A673 (cell line): ENCODE measurements around the gene ACOT7. TPM values are rescaled to one million over a fixed set of nuclear protein-coding genes. Genes with fewer than 3 reads are reported as not detected.
A peak's percentile ranks its signal among the peaks of the same experiment; 100 is the strongest.
"Not testable (repeated sequence)": the region's sequence is repeated elsewhere in the genome, so short reads cannot be mapped to it uniquely, and the experiment has no call there.

Source experiments
- BruUV-seq: library from RNA; stranded (reverse); fragments of 400-500 nt; replicated peaks from 2 replicates; lab custom pipeline; 2021; lab: Mats Ljungman, UMichigan
- CTCF ChIA-PET: fragments of 300-600 bp; sonication (Branson Sonifier 250); formaldehyde crosslinking; loops from one replicate; lab custom pipeline; 2022; ENCODE audit warnings: antibody characterized with exemption; lab: Charles Lee
- POLR2A ChIA-PET: fragments of 300-600 bp; sonication (Branson Sonifier 250); formaldehyde crosslinking; loops from one replicate; lab custom pipeline; 2022; ENCODE audit warnings: antibody characterized with exemption; ENCODE audit not compliant: low non-redundant PET; lab: Charles Lee
- DNase-seq: peaks from one replicate; pipeline ENCODE4 v3.0.0-alpha.2; 2015; ENCODE audit warnings: low spot score
- H3K27ac ChIP-seq: fragments of 200-600 bp; sonication (generic); 2 replicates; pipeline ENCODE4 v1.5.1; 2016; ENCODE audit warnings: mixed run types, low read depth, mild to moderate bottlenecking, mixed read lengths, antibody characterized with exemption, low read length; ENCODE audit not compliant: poor library complexity, severe bottlenecking
- H3K27me3 ChIP-seq: fragments of 200-600 bp; sonication (generic); replicated peaks from 2 replicates; pipeline ENCODE4 v1.6.1; 2017; ENCODE audit warnings: mixed run types, low read depth, mild to moderate bottlenecking, mixed read lengths, antibody characterized with exemption, low read length; ENCODE audit not compliant: insufficient read depth, poor library complexity
- H3K36me3 ChIP-seq: fragments of 200-600 bp; sonication (generic); 2 replicates; pipeline ENCODE4 v1.6.1; 2016; ENCODE audit warnings: mixed run types, mild to moderate bottlenecking, mixed read lengths, antibody characterized with exemption, low read length; ENCODE audit not compliant: insufficient read depth, poor library complexity, severe bottlenecking
- H3K4me1 ChIP-seq: fragments of 200-600 bp; sonication (generic); 2 replicates; pipeline ENCODE4 v1.6.1; 2017; ENCODE audit warnings: mixed run types, mild to moderate bottlenecking, mixed read lengths, antibody characterized with exemption, low read length; ENCODE audit not compliant: insufficient read depth, poor library complexity, severe bottlenecking
- H3K4me3 ChIP-seq: fragments of 200-600 bp; sonication (generic); 2 replicates; pipeline ENCODE4 v1.5.1; 2016; ENCODE audit warnings: low read depth, mixed run types, mild to moderate bottlenecking, mixed read lengths, low read length; ENCODE audit not compliant: poor library complexity, severe bottlenecking
- H3K9me3 ChIP-seq: fragments of 200-600 bp; sonication (generic); 2 replicates; pipeline ENCODE4 v1.6.1; 2016; ENCODE audit warnings: mixed run types, low read depth, mild to moderate bottlenecking, mixed read lengths, antibody characterized with exemption, low read length; ENCODE audit not compliant: poor library complexity, severe bottlenecking
- EZH2 ChIP-seq: fragments of 200-600 bp; sonication (generic); IDR thresholded peaks from 2 replicates; pipeline ENCODE4 v1.6.1; 2017; ENCODE audit warnings: borderline replicate concordance, low read depth, mild to moderate bottlenecking, mixed read lengths, antibody characterized with exemption, low read length; ENCODE audit not compliant: poor library complexity, severe bottlenecking
- intact Hi-C: fragments of 100-400 bp; cut with micrococcal nuclease; formaldehyde crosslinking; loops from one replicate; pipeline ENCODE4 v1.10.0; 2022; ENCODE audit not compliant: unreplicated experiment
- microRNA-seq: library from miRNA; unstranded; fragments of <30 nt; microRNA quantifications from one replicate; pipeline ENCODE4 v1.2.0, GENCODE V29; 2021
- total RNA-seq: library from RNA; stranded (reverse); gene quantifications from 2 replicates; pipeline ENCODE4 v1.2.3, GENCODE V29; 2021
- TF ChIP-seq, protein P1 (sequence below): fragments of 300-800, 200-600 bp; sonication (generic); conservative IDR thresholded peaks from 2 replicates; pipeline ENCODE4 v1.5.1; 2017; ENCODE audit warnings: low read depth, mild to moderate bottlenecking, antibody characterized with exemption, low read length, moderate library complexity, mixed read lengths

Gene ACOT7
- total RNA-seq, 1 experiment from 2014 or later = 132 TPM

DNA sequence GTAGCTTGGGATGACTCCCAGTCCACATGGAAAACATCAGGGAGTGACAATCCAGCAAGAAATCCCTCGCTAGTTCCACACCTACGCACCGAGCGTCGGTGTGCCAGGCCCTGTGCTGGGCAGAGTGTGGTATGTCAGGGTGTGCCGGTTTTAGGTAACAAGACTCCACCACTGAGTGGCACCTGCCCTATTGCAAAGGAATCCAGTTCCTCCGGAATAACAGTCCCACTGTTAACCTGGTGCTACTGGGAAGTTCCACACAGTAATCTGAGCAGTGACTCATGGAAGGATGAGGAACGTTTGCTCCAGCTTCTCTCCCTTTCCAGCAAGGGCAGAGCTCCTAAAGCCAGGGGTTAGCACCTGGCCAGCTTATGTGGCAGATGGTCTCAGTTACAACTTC lies 173.3 kb downstream of the ACOT7 start:
- H3K4me1 ChIP-seq = no peaks in the 10 kb centered on the region
- no TSS peak for BruUV-seq
- no peak for TF ChIP-seq EZH2
- TF ChIP-seq, protein P1, sequence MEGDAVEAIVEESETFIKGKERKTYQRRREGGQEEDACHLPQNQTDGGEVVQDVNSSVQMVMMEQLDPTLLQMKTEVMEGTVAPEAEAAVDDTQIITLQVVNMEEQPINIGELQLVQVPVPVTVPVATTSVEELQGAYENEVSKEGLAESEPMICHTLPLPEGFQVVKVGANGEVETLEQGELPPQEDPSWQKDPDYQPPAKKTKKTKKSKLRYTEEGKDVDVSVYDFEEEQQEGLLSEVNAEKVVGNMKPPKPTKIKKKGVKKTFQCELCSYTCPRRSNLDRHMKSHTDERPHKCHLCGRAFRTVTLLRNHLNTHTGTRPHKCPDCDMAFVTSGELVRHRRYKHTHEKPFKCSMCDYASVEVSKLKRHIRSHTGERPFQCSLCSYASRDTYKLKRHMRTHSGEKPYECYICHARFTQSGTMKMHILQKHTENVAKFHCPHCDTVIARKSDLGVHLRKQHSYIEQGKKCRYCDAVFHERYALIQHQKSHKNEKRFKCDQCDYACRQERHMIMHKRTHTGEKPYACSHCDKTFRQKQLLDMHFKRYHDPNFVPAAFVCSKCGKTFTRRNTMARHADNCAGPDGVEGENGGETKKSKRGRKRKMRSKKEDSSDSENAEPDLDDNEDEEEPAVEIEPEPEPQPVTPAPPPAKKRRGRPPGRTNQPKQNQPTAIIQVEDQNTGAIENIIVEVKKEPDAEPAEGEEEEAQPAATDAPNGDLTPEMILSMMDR = no peak
- peaks cover 36% of the 10 kb centered on the region for H3K36me3 ChIP-seq
- POLR2A ChIA-PET = no interaction called here
- H3K27me3 ChIP-seq = no peaks in the 10 kb centered on the region
- intact Hi-C loops = no loop called here
- CTCF ChIA-PET = no interaction called here
- no peaks in the 10 kb centered on the region for H3K9me3 ChIP-seq
- no peak overlapping the region for H3K4me3 ChIP-seq
- no peak for DNase-seq
- no peak overlapping the region for H3K27ac ChIP-seq

DNA sequence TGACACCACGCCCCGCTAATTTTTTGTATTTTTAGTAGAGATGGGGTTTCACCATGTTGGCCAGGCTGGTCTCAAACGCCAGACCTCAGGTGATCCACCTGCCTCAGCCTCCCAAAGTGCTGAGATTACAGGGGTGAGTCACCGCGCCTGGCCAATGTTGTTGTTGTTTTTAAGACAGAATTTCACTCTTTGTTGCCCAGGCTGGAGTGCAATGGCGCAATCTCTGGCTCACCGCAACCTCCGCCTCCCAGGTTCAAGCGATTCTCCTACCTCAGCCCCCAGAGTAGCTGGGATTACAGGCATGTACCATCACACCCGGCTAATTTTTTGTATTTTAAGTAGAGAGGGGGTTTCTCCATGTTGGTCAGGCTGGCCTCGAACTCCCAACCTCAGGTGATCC lies 173.9 kb downstream of the ACOT7 start:
- H3K4me1 ChIP-seq, H3K27ac ChIP-seq, DNase-seq, CTCF ChIA-PET, H3K4me3 ChIP-seq, POLR2A ChIA-PET, intact Hi-C loops, H3K27me3 ChIP-seq, BruUV-seq, H3K9me3 ChIP-seq: not testable (repeated sequence)
- peaks cover 30% of the 10 kb centered on the region for H3K36me3 ChIP-seq

DNA sequence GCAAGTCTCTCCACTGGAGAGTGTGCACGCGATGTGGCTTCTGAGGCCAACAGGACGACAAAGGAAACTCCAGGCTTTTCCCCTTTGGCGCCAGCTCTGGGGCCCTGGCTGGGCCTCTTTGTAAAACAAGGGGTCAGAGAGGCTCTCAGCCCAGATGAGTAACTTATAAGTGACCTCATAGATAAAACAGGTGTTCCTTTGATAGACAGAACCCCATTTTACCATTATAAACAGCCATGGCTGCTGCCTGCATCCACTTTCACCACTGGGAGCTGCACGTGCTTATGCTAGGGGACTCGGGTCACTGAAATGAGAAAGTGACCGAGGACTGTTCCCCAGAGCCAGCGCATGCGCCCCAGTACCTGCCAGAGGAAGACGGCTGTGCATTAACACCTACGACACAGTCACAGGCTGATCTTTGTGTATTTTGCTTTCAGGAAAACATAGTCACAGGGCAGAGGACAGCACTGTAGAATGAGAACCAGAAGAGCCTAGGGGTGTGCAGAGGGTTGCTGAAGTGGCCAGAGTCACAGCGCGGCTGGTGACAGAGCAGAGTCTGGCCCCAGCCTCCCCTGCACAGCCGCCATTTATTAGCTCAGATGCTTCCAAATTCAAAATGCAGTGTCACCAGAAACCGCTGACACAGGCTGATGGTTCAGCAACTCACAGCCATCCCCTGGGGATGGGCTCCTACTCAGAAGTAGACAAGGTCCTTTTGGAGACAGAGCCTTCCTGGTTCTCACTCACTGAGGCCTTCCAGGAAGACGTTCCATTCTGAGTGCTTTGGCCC lies 175.0 kb downstream of the ACOT7 start:
- ChIA-PET CTCF (interaction anchor here (0.6 kb wide), 1 partner anchor 26 kb away, joined by 3 read pairs; no protein-coding TSS in a partner anchor), POLR2A (no interaction called here)
- Histone ChIP-seq H3K27me3 (no peaks in the 10 kb centered on the region), H3K27ac (no peak overlapping the region), H3K9me3 (no peaks in the 10 kb centered on the region), H3K4me1 (no peaks in the 10 kb centered on the region), H3K4me3 (no peak overlapping the region), H3K36me3 (peaks cover 19% of the 10 kb centered on the region)
- peak; percentile 36 for DNase-seq
- intact Hi-C loops = no loop called here
- no TSS peak for BruUV-seq
- TF ChIP-seq, protein P1 = no peak
- TF ChIP-seq EZH2 = no peak

Small RNA genes within 50 kb of the gene (microRNA-seq; reads per million reads assigned to microRNA genes)
- gene MIR4252 = not detected

Other genes starting within 250 kb of the ACOT7 start
- 0.22 and 0.58 TPM in 2 replicates for gene CHD5, start 213.4 kb downstream of the ACOT7 start, total RNA-seq
- 436 and 494 TPM in 2 replicates for gene RPL22, start 194.2 kb downstream of the ACOT7 start, total RNA-seq
- gene RNF207, start 187.6 kb downstream of the ACOT7 start, total RNA-seq = 6.4 and 12.5 TPM in 2 replicates
- 94.5 and 104 TPM in 2 replicates for gene ICMT, start 157.8 kb downstream of the ACOT7 start, total RNA-seq
- gene HES3, start 149.6 kb downstream of the ACOT7 start, total RNA-seq = not detected in 2 replicates
- gene GPR153, start 132.7 kb downstream of the ACOT7 start, total RNA-seq = 8.4 and 11.7 TPM in 2 replicates
- not detected in 2 replicates for gene HES2, start 26.2 kb upstream of the ACOT7 start, total RNA-seq
- not detected in 2 replicates for gene ESPN, start 31.0 kb upstream of the ACOT7 start, total RNA-seq
- 0.97 and 1.5 TPM in 2 replicates for gene TNFRSF25, start 72.4 kb upstream of the ACOT7 start, total RNA-seq
- gene PLEKHG5, start 97.9 kb upstream of the ACOT7 start, total RNA-seq = 0.86 and 2.3 TPM in 2 replicates
- gene NOL9, start 160.7 kb upstream of the ACOT7 start, total RNA-seq = 48.5 and 55.6 TPM in 2 replicates
- gene TAS1R1, start 161.5 kb upstream of the ACOT7 start, total RNA-seq = not detected in 2 replicates
- 29.9 and 35.3 TPM in 2 replicates for gene ZBTB48, start 186.2 kb upstream of the ACOT7 start, total RNA-seq
- 29.4 and 38.0 TPM in 2 replicates for gene KLHL21, start 209.1 kb upstream of the ACOT7 start, total RNA-seq
- gene PHF13, start 220.0 kb upstream of the ACOT7 start, total RNA-seq = 37.8 and 44.2 TPM in 2 replicates
- 23.6 and 27.9 TPM in 2 replicates for gene THAP3, start 231.1 kb upstream of the ACOT7 start, total RNA-seq